ENCODE measurements around the gene MDC1. TPM values are rescaled to one million over a fixed set of nuclear protein-coding genes. Genes with fewer than 3 reads are reported as not detected.
A peak's percentile ranks its signal among the peaks of the same experiment; 100 is the strongest.
"Not testable (repeated sequence)": the region's sequence is repeated elsewhere in the genome, so short reads cannot be mapped to it uniquely, and the experiment has no call there.

MDC1 gene
- total RNA-seq, 1 donor from 2014 or later = 25.2 TPM

DNA sequence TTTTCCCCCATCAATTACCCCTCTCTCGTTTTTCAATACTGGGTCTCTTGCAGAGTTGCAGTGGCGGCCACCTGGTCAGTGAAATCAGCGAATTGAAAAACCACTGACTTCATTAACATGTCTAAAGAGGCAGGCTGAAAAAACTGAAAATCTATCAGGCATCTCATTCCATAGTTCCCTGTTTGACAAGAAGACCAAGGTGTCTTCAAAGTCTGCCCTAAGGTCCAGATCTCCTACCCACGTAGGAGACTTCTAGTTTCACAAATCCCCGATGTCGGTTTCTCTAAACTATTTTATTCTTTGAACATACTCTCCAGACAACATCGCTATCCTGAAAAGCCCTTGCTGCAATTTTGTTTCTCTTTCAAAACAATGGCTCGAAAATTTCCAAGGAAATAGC lies 2.3 kb upstream of the MDC1 start:
- peaks cover 17% of the 10 kb centered on the region for H3K36me3 ChIP-seq (ENCODE audit: insufficient read depth, low read length)
- H3K4me3 ChIP-seq (ENCODE audit: insufficient read depth, low read depth, low read length) = peak overlapping the region; percentile 97
- no peaks in the 10 kb centered on the region for H3K27me3 ChIP-seq (ENCODE audit: insufficient read depth, low read length)
- H3K4me1 ChIP-seq (ENCODE audit: insufficient read depth, low read length) = peaks cover 33% of the 10 kb centered on the region
- no peak for FAIRE-seq
- Mint-ChIP-seq H3K4me1 (ENCODE audit: low read depth, unreplicated experiment) (peaks cover 34% of the 10 kb centered on the region), H3K27me3 (ENCODE audit: low read depth, unreplicated experiment) (no peaks in the 10 kb centered on the region), H3K27ac (ENCODE audit: unreplicated experiment) (peak overlapping the region; percentile 98), H3K9me3 (ENCODE audit: unreplicated experiment) (no peaks in the 10 kb centered on the region), H3K4me3 (ENCODE audit: unreplicated experiment) (peak overlapping the region; percentile 100), H3K36me3 (ENCODE audit: low read depth, unreplicated experiment) (peaks cover 26% of the 10 kb centered on the region)
- H3K9ac ChIP-seq (ENCODE audit: low read length) = peak overlapping the region; percentile 97
- H3K27ac ChIP-seq (ENCODE audit: low read depth, low read length) = peak overlapping the region; percentile 90
- no peaks in the 10 kb centered on the region for H3K9me3 ChIP-seq (ENCODE audit: insufficient read depth, low read depth, low read length)
- DNase-seq (ENCODE audit: low read depth) = no peak
- peaks cover 29% of the 10 kb centered on the region for H4K20me1 ChIP-seq (ENCODE audit: insufficient read depth, low read length)
- H2AFZ ChIP-seq (ENCODE audit: low read depth, low read length) = peak overlapping the region; percentile 4
- peaks cover 73% of the 10 kb centered on the region for H3K79me2 ChIP-seq (ENCODE audit: insufficient read depth, low read length)
- TF ChIP-seq EZH2 (IDR thresholded peaks at IDR 0.05; ENCODE audit: insufficient read depth, low read length) = no peak
- TF ChIP-seq, protein P1, sequence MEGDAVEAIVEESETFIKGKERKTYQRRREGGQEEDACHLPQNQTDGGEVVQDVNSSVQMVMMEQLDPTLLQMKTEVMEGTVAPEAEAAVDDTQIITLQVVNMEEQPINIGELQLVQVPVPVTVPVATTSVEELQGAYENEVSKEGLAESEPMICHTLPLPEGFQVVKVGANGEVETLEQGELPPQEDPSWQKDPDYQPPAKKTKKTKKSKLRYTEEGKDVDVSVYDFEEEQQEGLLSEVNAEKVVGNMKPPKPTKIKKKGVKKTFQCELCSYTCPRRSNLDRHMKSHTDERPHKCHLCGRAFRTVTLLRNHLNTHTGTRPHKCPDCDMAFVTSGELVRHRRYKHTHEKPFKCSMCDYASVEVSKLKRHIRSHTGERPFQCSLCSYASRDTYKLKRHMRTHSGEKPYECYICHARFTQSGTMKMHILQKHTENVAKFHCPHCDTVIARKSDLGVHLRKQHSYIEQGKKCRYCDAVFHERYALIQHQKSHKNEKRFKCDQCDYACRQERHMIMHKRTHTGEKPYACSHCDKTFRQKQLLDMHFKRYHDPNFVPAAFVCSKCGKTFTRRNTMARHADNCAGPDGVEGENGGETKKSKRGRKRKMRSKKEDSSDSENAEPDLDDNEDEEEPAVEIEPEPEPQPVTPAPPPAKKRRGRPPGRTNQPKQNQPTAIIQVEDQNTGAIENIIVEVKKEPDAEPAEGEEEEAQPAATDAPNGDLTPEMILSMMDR (IDR thresholded peaks at IDR 0.05; ENCODE audit: insufficient read depth, low read depth, low read length) = no peak
- peak overlapping the region; percentile 89 for H3K4me2 ChIP-seq (ENCODE audit: low read length)

DNA sequence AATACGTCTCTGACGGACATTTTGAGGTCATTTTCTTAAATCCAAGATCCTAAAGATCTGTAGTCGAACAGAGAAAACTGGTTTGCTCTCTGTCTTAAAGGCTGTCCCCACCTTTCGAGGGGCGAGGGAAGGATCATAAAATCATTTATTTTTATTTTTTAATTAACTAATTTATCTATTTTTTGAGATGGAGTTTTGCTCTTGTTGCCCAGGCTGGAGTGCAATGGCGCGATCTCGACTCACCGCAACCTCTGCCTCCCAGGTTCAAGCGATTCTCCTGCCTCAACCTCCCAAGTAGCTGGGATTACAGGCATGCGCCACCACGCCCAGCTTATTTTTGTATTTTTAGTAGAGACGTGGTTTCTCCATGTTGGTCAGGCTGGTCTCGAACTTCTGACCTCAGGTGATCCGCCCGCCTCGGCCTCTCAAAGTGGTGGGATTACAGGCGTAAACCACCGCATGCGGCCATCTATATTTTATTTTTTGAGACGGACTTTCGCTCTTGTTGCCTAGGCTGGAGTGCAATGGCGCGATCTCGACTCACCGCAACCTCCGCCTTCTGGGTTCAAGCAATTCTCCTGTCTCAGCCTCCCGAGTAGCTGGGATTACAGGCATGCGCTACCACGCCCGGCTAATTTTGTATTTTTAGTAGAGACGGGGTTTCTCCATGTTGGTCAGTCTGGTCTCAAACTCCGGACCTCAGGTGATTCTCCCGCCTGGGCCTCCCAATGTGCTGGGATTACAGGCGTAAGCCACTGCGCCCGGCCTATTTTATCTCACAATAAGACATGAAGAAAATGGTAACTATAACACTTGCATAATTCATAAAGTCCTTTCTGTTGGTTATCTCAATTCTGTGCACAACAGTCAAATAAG lies 1.0 kb upstream of the MDC1 start:
- Histone ChIP-seq H3K79me2 (ENCODE audit: insufficient read depth, low read length) (peaks cover 61% of the 10 kb centered on the region), H3K27ac (ENCODE audit: low read depth, low read length) (peak overlapping the region; percentile 90), H3K4me1 (ENCODE audit: insufficient read depth, low read length) (peaks cover 23% of the 10 kb centered on the region), H3K36me3 (ENCODE audit: insufficient read depth, low read length) (peaks cover 12% of the 10 kb centered on the region), H4K20me1 (ENCODE audit: insufficient read depth, low read length) (peaks cover 17% of the 10 kb centered on the region), H3K9ac (ENCODE audit: low read length) (peak overlapping the region; percentile 74), H3K4me2 (ENCODE audit: low read length) (peak overlapping the region; percentile 89), H3K4me3 (ENCODE audit: insufficient read depth, low read depth, low read length) (peak overlapping the region; percentile 47)
- H3K36me3 Mint-ChIP-seq (ENCODE audit: low read depth, unreplicated experiment) = peaks cover 24% of the 10 kb centered on the region
- peak overlapping the region; percentile 100 for H3K27ac Mint-ChIP-seq (ENCODE audit: unreplicated experiment)
- H3K4me1 Mint-ChIP-seq (ENCODE audit: low read depth, unreplicated experiment) = peaks cover 22% of the 10 kb centered on the region
- H3K4me3 Mint-ChIP-seq (ENCODE audit: unreplicated experiment) = peak overlapping the region; percentile 100
- H2AFZ ChIP-seq (ENCODE audit: low read depth, low read length); H3K9me3 ChIP-seq (ENCODE audit: insufficient read depth, low read depth, low read length); DNase-seq (ENCODE audit: low read depth); H3K9me3 Mint-ChIP-seq (ENCODE audit: unreplicated experiment); H3K27me3 ChIP-seq (ENCODE audit: insufficient read depth, low read length); FAIRE-seq; H3K27me3 Mint-ChIP-seq (ENCODE audit: low read depth, unreplicated experiment): not testable (repeated sequence)

GRCh38 chr6:30716879-30717128 lies 277 bp downstream of the MDC1 start:
- Histone ChIP-seq H3K4me1 (ENCODE audit: insufficient read depth, low read length) (peaks cover 19% of the 10 kb centered on the region), H3K9me3 (ENCODE audit: insufficient read depth, low read depth, low read length) (no peaks in the 10 kb centered on the region), H3K36me3 (ENCODE audit: insufficient read depth, low read length) (peaks cover 19% of the 10 kb centered on the region), H3K27me3 (ENCODE audit: insufficient read depth, low read length) (no peaks in the 10 kb centered on the region), H3K4me2 (ENCODE audit: low read length) (peak overlapping the region; percentile 88), H4K20me1 (ENCODE audit: insufficient read depth, low read length) (peaks cover 4% of the 10 kb centered on the region), H3K4me3 (ENCODE audit: insufficient read depth, low read depth, low read length) (peak overlapping the region; percentile 78), H3K9ac (ENCODE audit: low read length) (peak overlapping the region; percentile 85), H2AFZ (ENCODE audit: low read depth, low read length) (peak overlapping the region; percentile 67), H3K79me2 (ENCODE audit: insufficient read depth, low read length) (peaks cover 48% of the 10 kb centered on the region), H3K27ac (ENCODE audit: low read depth, low read length) (peak overlapping the region; percentile 89)
- peaks cover 21% of the 10 kb centered on the region for H3K4me1 Mint-ChIP-seq (ENCODE audit: low read depth, unreplicated experiment)
- H3K27ac Mint-ChIP-seq (ENCODE audit: unreplicated experiment) = peak overlapping the region; percentile 100
- no peak for DNase-seq (ENCODE audit: low read depth)
- H3K36me3 Mint-ChIP-seq (ENCODE audit: low read depth, unreplicated experiment) = peaks cover 33% of the 10 kb centered on the region
- H3K9me3 Mint-ChIP-seq (ENCODE audit: unreplicated experiment) = no peaks in the 10 kb centered on the region
- peak overlapping the region; percentile 94 for H3K4me3 Mint-ChIP-seq (ENCODE audit: unreplicated experiment)
- TF ChIP-seq, protein P1 (IDR thresholded peaks at IDR 0.05; ENCODE audit: insufficient read depth, low read depth, low read length) = no peak
- no peak for TF ChIP-seq EZH2 (IDR thresholded peaks at IDR 0.05; ENCODE audit: insufficient read depth, low read length)
- FAIRE-seq = no peak
- no peaks in the 10 kb centered on the region for H3K27me3 Mint-ChIP-seq (ENCODE audit: low read depth, unreplicated experiment)

Measured in astrocyte (in vitro differentiated cells and primary cell).